Naive thymus-derived CD4-positive, alpha-beta T cell (primary cell): ENCODE data around the gene ESPNL. TPM values are rescaled to one million over a fixed set of nuclear protein-coding genes. Genes with fewer than 3 reads are reported as not detected.

Experiments
- ATAC-seq: fragments of 150-1000 bp; cut with Tn5 transposase; 2 replicates; pipeline ENCODE4 v1.10.0; 2021; ENCODE audit warnings: mild to moderate bottlenecking, moderate library complexity
- CTCF ChIA-PET: fragments of 350-600 bp; sonication (Branson Sonifier 250); formaldehyde crosslinking; loops from one replicate; lab custom pipeline; 2021; ENCODE audit warnings: antibody characterized with exemption; lab: Charles Lee
- POLR2A ChIA-PET: fragments of 350-600 bp; sonication (Branson Sonifier 250); formaldehyde crosslinking; loops from one replicate; lab custom pipeline; 2021; ENCODE audit warnings: antibody characterized with exemption, inconsistent platforms; lab: Charles Lee
- DNase-seq, 9 donors: peaks; one replicate each; pipeline versions ENCODE4 v3.0.0 to v3.0.0-alpha.2; 2020 to 2022; ENCODE audit warnings: mixed read lengths in 1 of 9
- H3K27ac ChIP-seq: one replicate; pipeline ENCODE4 v1.7.0; 2013; ENCODE audit warnings: mild to moderate bottlenecking, low read depth, low read length, moderate library complexity
- H3K27me3 ChIP-seq, 2 donors: one replicate each; pipeline ENCODE4 v1.7.0; 2013; ENCODE audit warnings: low read length in 2 of 2, mild to moderate bottlenecking in 2 of 2, moderate library complexity in 2 of 2; ENCODE audit not compliant: control insufficient read depth in 2 of 2, insufficient read depth in 2 of 2
- H3K36me3 ChIP-seq, 3 experiments: 1 replicate in 2 of 3; 2 replicates in 1 of 3; pipeline ENCODE4 v1.7.0; 2013; ENCODE audit warnings: low read length in 3 of 3, mild to moderate bottlenecking in 3 of 3, moderate library complexity in 1 of 3; ENCODE audit not compliant: insufficient read depth in 3 of 3, control insufficient read depth in 2 of 3
- H3K4me1 ChIP-seq, 2 donors: one replicate each; pipeline ENCODE4 v1.7.0; 2013; ENCODE audit warnings: low read length in 2 of 2, mild to moderate bottlenecking in 2 of 2, moderate library complexity in 1 of 2; ENCODE audit not compliant: control insufficient read depth in 2 of 2, insufficient read depth in 2 of 2
- H3K4me3 ChIP-seq: 2 replicates; pipeline ENCODE4 v1.7.0; 2013; ENCODE audit warnings: mild to moderate bottlenecking, low read length
- H3K9me3 ChIP-seq, 3 experiments: 1 replicate in 2 of 3; 2 replicates in 1 of 3; pipeline ENCODE4 v1.7.0; 2013; ENCODE audit warnings: low read length in 3 of 3; ENCODE audit not compliant: control insufficient read depth in 2 of 3
- H3K27ac Mint-ChIP-seq, 9 donors: one replicate each; pipeline ENCODE4 v1.8.0; 2020 to 2022; ENCODE audit warnings: mixed read lengths in 9 of 9, mild to moderate bottlenecking in 8 of 9, moderate library complexity in 5 of 9, inconsistent platforms in 2 of 9
- H3K27me3 Mint-ChIP-seq, 5 donors: one replicate each; pipeline ENCODE4 v1.8.0; 2021 to 2022; ENCODE audit warnings: mixed read lengths in 5 of 5, mild to moderate bottlenecking in 1 of 5
- H3K36me3 Mint-ChIP-seq, 5 donors: one replicate each; pipeline ENCODE4 v1.8.0; 2020 to 2022; ENCODE audit warnings: mixed read lengths in 5 of 5, mild to moderate bottlenecking in 3 of 5, inconsistent platforms in 1 of 5
- H3K4me1 Mint-ChIP-seq, 7 donors: one replicate each; pipeline ENCODE4 v1.8.0; 2020 to 2022; ENCODE audit warnings: mixed read lengths in 7 of 7, mild to moderate bottlenecking in 3 of 7, inconsistent platforms in 1 of 7
- H3K4me3 Mint-ChIP-seq, 10 donors: one replicate each; pipeline ENCODE4 v1.8.0; 2020 to 2022; ENCODE audit warnings: mild to moderate bottlenecking in 10 of 10, mixed read lengths in 10 of 10, moderate library complexity in 6 of 10, inconsistent platforms in 2 of 10
- H3K9me3 Mint-ChIP-seq, 11 donors: one replicate each; pipeline ENCODE4 v1.8.0; 2020 to 2022; ENCODE audit warnings: mixed read lengths in 11 of 11, mild to moderate bottlenecking in 4 of 11, inconsistent platforms in 1 of 11, moderate library complexity in 1 of 11
- intact Hi-C, 2 donors: fragments of 100-400 bp; cut with micrococcal nuclease; formaldehyde crosslinking; loops; one replicate each; pipeline ENCODE4 v1.15.1; 2023
- polyA plus RNA-seq, 2 donors: library from polyadenylated mRNA; unstranded; fragments of 300-500 nt; fragmentation: Illumina TruSeq; gene quantifications; one replicate each; pipeline ENCODE4 v1.2.3, GENCODE V29; 2021
- total RNA-seq, 6 experiments: library from RNA in 5 of 6; stranded (reverse) in 5 of 6; gene quantifications; 1 replicate in 5 of 6; 2 replicates in 1 of 6; pipeline ENCODE4 v1.2.3 and lab custom pipeline; 2021 to 2026

Gene ESPNL
- total and polyA plus RNA-seq, 7 experiments from 2014 or later: 0.07 to 0.35 (median 0.31) TPM; not detected in 3

GRCh38 chr2:238101891-238102841, 2.0 kb downstream of the ESPNL start:
- Mint-ChIP-seq H3K27ac (no peak overlapping the region), H3K4me1 (peaks cover 0 to 4% (median 0%) of the 10 kb centered on the region in 7 donors), H3K4me3 (no peak overlapping the region), H3K9me3 (no peaks in the 10 kb centered on the region), H3K27me3 (no peaks in the 10 kb centered on the region), H3K36me3 (peaks cover 0 to 5% (median 0%) of the 10 kb centered on the region in 5 donors)
- intact Hi-C loops: no loop called here
- Histone ChIP-seq H3K9me3 (no peaks in the 10 kb centered on the region), H3K27me3 (no peaks in the 10 kb centered on the region), H3K4me1 (no peaks in the 10 kb centered on the region), H3K36me3 (no peaks in the 10 kb centered on the region), H3K27ac (no peak overlapping the region), H3K4me3 (no peak overlapping the region)
- peak in 1 of 9 donors; percentile 20 for DNase-seq
- ChIA-PET CTCF (interaction anchor here (0.7 to 1.3 kb wide), 2 partner anchors 179 to 1753 kb away, joined by 3 to 4 read pairs; no protein-coding TSS in a partner anchor), POLR2A (no interaction called here)
- ATAC-seq: no peak

- intact Hi-C loops: no loop called here
- peaks cover 0 to 5% (median 0%) of the 10 kb centered on the region in 5 donors for H3K36me3 Mint-ChIP-seq
- POLR2A ChIA-PET: no interaction called here
- H3K27ac Mint-ChIP-seq: no peak overlapping the region
- H3K4me3 Mint-ChIP-seq: no peak overlapping the region
- CTCF ChIA-PET: interaction anchor here (1.3 kb wide), 1 partner anchor 180 kb away, joined by 4 read pairs; no protein-coding TSS in a partner anchor
- Histone ChIP-seq H3K36me3 (no peaks in the 10 kb centered on the region), H3K9me3 (no peaks in the 10 kb centered on the region), H3K27ac (no peak overlapping the region), H3K4me1 (no peaks in the 10 kb centered on the region), H3K27me3 (no peaks in the 10 kb centered on the region), H3K4me3 (no peak overlapping the region)
- H3K4me1 Mint-ChIP-seq: peaks cover 0 to 7% (median 0%) of the 10 kb centered on the region in 7 donors
- no peak for ATAC-seq
- H3K9me3 Mint-ChIP-seq: no peaks in the 10 kb centered on the region
- no peaks in the 10 kb centered on the region for H3K27me3 Mint-ChIP-seq
- DNase-seq: no peak
Measured at GRCh38 chr2:238102865-238103264, 2.7 kb downstream of the ESPNL start.

GRCh38 chr2:238103465-238104225, 3.5 kb downstream of the ESPNL start:
- ChIA-PET POLR2A (no interaction called here), CTCF (no interaction called here)
- Histone ChIP-seq H3K4me1 (no peaks in the 10 kb centered on the region), H3K27me3 (no peaks in the 10 kb centered on the region), H3K27ac (no peak overlapping the region), H3K36me3 (no peaks in the 10 kb centered on the region), H3K4me3 (no peak overlapping the region), H3K9me3 (no peaks in the 10 kb centered on the region)
- intact Hi-C loops: no loop called here
- Mint-ChIP-seq H3K9me3 (no peaks in the 10 kb centered on the region), H3K4me3 (no peak overlapping the region), H3K27me3 (no peaks in the 10 kb centered on the region), H3K36me3 (peaks cover 0 to 5% (median 0%) of the 10 kb centered on the region in 5 donors), H3K27ac (no peak overlapping the region), H3K4me1 (peaks cover 0 to 13% (median 0%) of the 10 kb centered on the region in 7 donors)
- DNase-seq (peak in 1 of 9 donors; percentile 19), ATAC-seq (no peak)

- H3K27me3 Mint-ChIP-seq: no peaks in the 10 kb centered on the region
- intact Hi-C loops: no loop called here
- CTCF ChIA-PET: no interaction called here
- Histone ChIP-seq H3K9me3 (no peaks in the 10 kb centered on the region), H3K4me3 (no peak overlapping the region), H3K27ac (no peak overlapping the region), H3K4me1 (no peaks in the 10 kb centered on the region), H3K27me3 (no peaks in the 10 kb centered on the region), H3K36me3 (no peaks in the 10 kb centered on the region)
- DNase-seq (peak in 1 of 9 donors; percentile 20), ATAC-seq (no peak)
- H3K4me3 Mint-ChIP-seq: no peak overlapping the region
- peaks cover 0 to under 1% (median 0%) of the 10 kb centered on the region in 5 donors for H3K36me3 Mint-ChIP-seq
- no peaks in the 10 kb centered on the region for H3K9me3 Mint-ChIP-seq
- H3K27ac Mint-ChIP-seq: no peak overlapping the region
- H3K4me1 Mint-ChIP-seq: peaks cover 0 to 17% (median 3%) of the 10 kb centered on the region in 7 donors
- POLR2A ChIA-PET: no interaction called here
Measured at GRCh38 chr2:238104226-238104690, 4.1 kb downstream of the ESPNL start.

GRCh38 chr2:238104691-238105371, 4.7 kb downstream of the ESPNL start:
- ATAC-seq (no peak), DNase-seq (peak in 1 of 9 donors; percentile 5)
- ChIA-PET POLR2A (no interaction called here), CTCF (no interaction called here)
- H3K9me3 ChIP-seq: no peaks in the 10 kb centered on the region
- no peaks in the 10 kb centered on the region for H3K4me1 ChIP-seq
- H3K36me3 Mint-ChIP-seq: no peaks in the 10 kb centered on the region
- H3K9me3 Mint-ChIP-seq: no peaks in the 10 kb centered on the region
- H3K36me3 ChIP-seq: no peaks in the 10 kb centered on the region
- H3K4me3 Mint-ChIP-seq: no peak overlapping the region
- peaks cover 0 to 18% (median 7%) of the 10 kb centered on the region in 7 donors for H3K4me1 Mint-ChIP-seq
- intact Hi-C loops: no loop called here
- no peak overlapping the region for H3K4me3 ChIP-seq
- no peaks in the 10 kb centered on the region for H3K27me3 ChIP-seq
- H3K27ac ChIP-seq: no peak overlapping the region
- no peaks in the 10 kb centered on the region for H3K27me3 Mint-ChIP-seq
- no peak overlapping the region for H3K27ac Mint-ChIP-seq
